ENCODE results near the gene ATG9A.

- TF ChIP-seq EZH2 (IDR thresholded peaks at IDR 0.05) (no peak), POLR2AphosphoS5 (IDR thresholded peaks at IDR 0.05; ENCODE audit: borderline replicate concordance, low read depth, low read length) (no peak), FOXP2 (optimal IDR thresholded peaks at IDR 0.05; ENCODE audit: control extremely low read depth, extremely low read length, insufficient read depth) (no peak)
Measured at GRCh38 chr2:219271021-219271420, 41.6 kb upstream of the ATG9A start.

All from SK-N-MC (cell line).